Neural progenitor cell (in vitro differentiated cells): ENCODE measurements around the gene CES3. TPM values are rescaled to one million over a fixed set of nuclear protein-coding genes. Genes with fewer than 3 reads are reported as not detected.
A peak's percentile ranks its signal among the peaks of the same experiment; 100 is the strongest.

Source experiments
- DNase-seq: peaks from one replicate; pipeline ENCODE4 v3.0.0-alpha.2; 2016; ENCODE audit warnings: low spot score
- H2AFZ ChIP-seq: fragments of 200-600 bp; sonication (generic); replicated peaks from 2 replicates; pipeline ENCODE4 v1.6.1; 2016; ENCODE audit warnings: antibody characterized with exemption
- H3F3A ChIP-seq: fragments of 200-600 bp; sonication (generic); 2 replicates; pipeline ENCODE4 v1.6.1; 2016; ENCODE audit warnings: antibody characterized with exemption, low read depth
- H3K27ac ChIP-seq: fragments of 200-600 bp; sonication (generic); 2 replicates; pipeline ENCODE4 v1.5.1; 2016; ENCODE audit warnings: mild to moderate bottlenecking
- H3K27me3 ChIP-seq: fragments of 200-600 bp; sonication (generic); 2 replicates; pipeline ENCODE4 v1.6.1; 2016; ENCODE audit warnings: mild to moderate bottlenecking, moderate library complexity
- H3K36me3 ChIP-seq: fragments of 200-600 bp; sonication (generic); 2 replicates; pipeline ENCODE4 v1.5.1; 2016
- H3K4me1 ChIP-seq: fragments of 200-600 bp; sonication (generic); 2 replicates; pipeline ENCODE4 v1.6.1; 2016; ENCODE audit warnings: mixed run types
- H3K4me2 ChIP-seq: fragments of 200-600 bp; sonication (generic); 2 replicates; pipeline ENCODE4 v1.6.1; 2016
- H3K4me3 ChIP-seq: fragments of 200-600 bp; sonication (generic); 2 replicates; pipeline ENCODE4 v1.5.1; 2016
- H3K79me2 ChIP-seq: fragments of 200-600 bp; sonication (generic); 2 replicates; pipeline ENCODE4 v1.6.1; 2016; ENCODE audit warnings: low read depth
- H3K9ac ChIP-seq: fragments of 200-600 bp; sonication (generic); 2 replicates; pipeline ENCODE4 v1.6.1; 2016
- H3K9me3 ChIP-seq: fragments of 200-600 bp; sonication (generic); 2 replicates; pipeline ENCODE4 v1.5.1; 2016; ENCODE audit warnings: low read depth
- H4K20me1 ChIP-seq: fragments of 200-600 bp; sonication (generic); 2 replicates; pipeline ENCODE4 v1.6.1; 2016; ENCODE audit warnings: low read depth
- H3K27ac Mint-ChIP-seq: 3 replicates; pipeline ENCODE4 v1.8.0; 2021; ENCODE audit warnings: mixed read lengths
- H3K27me3 Mint-ChIP-seq: 2 replicates; pipeline ENCODE4 v1.8.0; 2022; ENCODE audit warnings: low read depth, mild to moderate bottlenecking, inconsistent platforms, moderate library complexity, mixed read lengths; ENCODE audit not compliant: insufficient read depth
- H3K36me3 Mint-ChIP-seq: 3 replicates; pipeline ENCODE4 v1.8.0; 2021; ENCODE audit warnings: mixed read lengths
- H3K4me1 Mint-ChIP-seq: 3 replicates; pipeline ENCODE4 v1.8.0; 2021; ENCODE audit warnings: mixed read lengths
- H3K4me3 Mint-ChIP-seq: 3 replicates; pipeline ENCODE4 v1.8.0; 2021; ENCODE audit warnings: mild to moderate bottlenecking, moderate library complexity, mixed read lengths
- H3K9me3 Mint-ChIP-seq: 3 replicates; pipeline ENCODE4 v1.8.0; 2020; ENCODE audit warnings: mixed read lengths
- EZH2 ChIP-seq: fragments of 200-600 bp; sonication (generic); IDR thresholded peaks from 2 replicates; pipeline ENCODE4 v1.6.1; 2017; ENCODE audit warnings: antibody characterized with exemption, mild to moderate bottlenecking, moderate library complexity
- EZH2phosphoT487 ChIP-seq: fragments of 200-600 bp; sonication (generic); IDR thresholded peaks from 2 replicates; pipeline ENCODE4 v1.6.1; 2017; ENCODE audit warnings: antibody characterized with exemption
- total RNA-seq: library from RNA; depleted of rRNA; stranded (reverse); fragments of >200 nt; gene quantifications from 2 replicates; pipeline ENCODE4 v1.2.3, GENCODE V29; 2015; ENCODE audit warnings: low replicate concordance
- TF ChIP-seq, protein P1 (sequence below): fragments of 200-600 bp; sonication (generic); IDR thresholded peaks from 2 replicates; pipeline ENCODE4 v1.5.1; 2017; ENCODE audit warnings: antibody characterized with exemption, mild to moderate bottlenecking

Gene CES3
- 5.7 and 13.4 TPM in 2 replicates for total RNA-seq

- peaks cover 20% of the 10 kb centered on the region for H3K27me3 ChIP-seq
- DNase-seq, result peak; percentile 91
- no peaks in the 10 kb centered on the region for H3K9me3 Mint-ChIP-seq
- H3K36me3 ChIP-seq, result no peaks in the 10 kb centered on the region
- no peaks in the 10 kb centered on the region for H3K36me3 Mint-ChIP-seq
- H3K4me1 Mint-ChIP-seq, result peaks cover 12% of the 10 kb centered on the region
- H3K4me2 ChIP-seq, result peak within 1 kb of the TSS; percentile 81
- H4K20me1 ChIP-seq, result no peaks in the 10 kb centered on the region
- H3K27ac ChIP-seq, result no peak within 1 kb of the TSS
- H3K27ac Mint-ChIP-seq, result peak within 1 kb of the TSS; percentile 64
- TF ChIP-seq EZH2, result no peak
- TF ChIP-seq, protein P1, sequence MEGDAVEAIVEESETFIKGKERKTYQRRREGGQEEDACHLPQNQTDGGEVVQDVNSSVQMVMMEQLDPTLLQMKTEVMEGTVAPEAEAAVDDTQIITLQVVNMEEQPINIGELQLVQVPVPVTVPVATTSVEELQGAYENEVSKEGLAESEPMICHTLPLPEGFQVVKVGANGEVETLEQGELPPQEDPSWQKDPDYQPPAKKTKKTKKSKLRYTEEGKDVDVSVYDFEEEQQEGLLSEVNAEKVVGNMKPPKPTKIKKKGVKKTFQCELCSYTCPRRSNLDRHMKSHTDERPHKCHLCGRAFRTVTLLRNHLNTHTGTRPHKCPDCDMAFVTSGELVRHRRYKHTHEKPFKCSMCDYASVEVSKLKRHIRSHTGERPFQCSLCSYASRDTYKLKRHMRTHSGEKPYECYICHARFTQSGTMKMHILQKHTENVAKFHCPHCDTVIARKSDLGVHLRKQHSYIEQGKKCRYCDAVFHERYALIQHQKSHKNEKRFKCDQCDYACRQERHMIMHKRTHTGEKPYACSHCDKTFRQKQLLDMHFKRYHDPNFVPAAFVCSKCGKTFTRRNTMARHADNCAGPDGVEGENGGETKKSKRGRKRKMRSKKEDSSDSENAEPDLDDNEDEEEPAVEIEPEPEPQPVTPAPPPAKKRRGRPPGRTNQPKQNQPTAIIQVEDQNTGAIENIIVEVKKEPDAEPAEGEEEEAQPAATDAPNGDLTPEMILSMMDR, result peak; percentile 98
- no peak for TF ChIP-seq EZH2phosphoT487
- no peaks in the 10 kb centered on the region for H3K9me3 ChIP-seq
- no peaks in the 10 kb centered on the region for H3K4me1 ChIP-seq
- peak within 1 kb of the TSS; percentile 87 for H3K4me3 Mint-ChIP-seq
- peaks cover 12% of the 10 kb centered on the region for H3K27me3 Mint-ChIP-seq
- H2AFZ ChIP-seq, result peak within 1 kb of the TSS; percentile 95
- no peaks in the 10 kb centered on the region for H3K79me2 ChIP-seq
- no peaks in the 10 kb centered on the region for H3F3A ChIP-seq
- peak within 1 kb of the TSS; percentile 47 for H3K4me3 ChIP-seq
- H3K9ac ChIP-seq, result no peak within 1 kb of the TSS
These were observed at the start of gene CES3 for GRCh38 chr16:66961065-66961744. CES3 (plus strand) TSS chr16:66961266; CDS start chr16:66961308, 42 bp downstream.

GRCh38 chr16:66911801-66912200, 49.3 kb upstream of the CES3 start:
- Histone ChIP-seq H3F3A (no peaks in the 10 kb centered on the region), H3K36me3 (no peaks in the 10 kb centered on the region), H3K4me1 (no peaks in the 10 kb centered on the region), H3K4me3 (no peak overlapping the region), H3K4me2 (no peak overlapping the region), H2AFZ (no peak overlapping the region), H4K20me1 (no peaks in the 10 kb centered on the region), H3K79me2 (no peaks in the 10 kb centered on the region), H3K9me3 (no peaks in the 10 kb centered on the region), H3K27me3 (peaks cover 3% of the 10 kb centered on the region), H3K9ac (no peak overlapping the region), H3K27ac (no peak overlapping the region)
- peaks cover 21% of the 10 kb centered on the region for H3K4me1 Mint-ChIP-seq
- H3K27me3 Mint-ChIP-seq, result peaks cover 18% of the 10 kb centered on the region
- H3K27ac Mint-ChIP-seq, result peak overlapping the region; percentile 83
- no peaks in the 10 kb centered on the region for H3K9me3 Mint-ChIP-seq
- H3K36me3 Mint-ChIP-seq, result no peaks in the 10 kb centered on the region
- TF ChIP-seq, protein P1, result no peak
- TF ChIP-seq EZH2 (no peak), EZH2phosphoT487 (no peak)
- DNase-seq, result no peak
- no peak overlapping the region for H3K4me3 Mint-ChIP-seq

- DNase-seq, result no peak
These were observed 48.0 kb upstream of the CES3 start for GRCh38 chr16:66913081-66913480.

More at GRCh38 chr16:66913081-66913480, 48.0 kb upstream of the CES3 start:
- Histone ChIP-seq H3K9ac (no peak overlapping the region), H3K36me3 (no peaks in the 10 kb centered on the region), H3K27me3 (peaks cover 3% of the 10 kb centered on the region), H2AFZ (no peak overlapping the region), H3F3A (no peaks in the 10 kb centered on the region), H3K4me2 (no peak overlapping the region), H3K4me3 (no peak overlapping the region), H3K9me3 (no peaks in the 10 kb centered on the region), H4K20me1 (no peaks in the 10 kb centered on the region), H3K79me2 (no peaks in the 10 kb centered on the region), H3K27ac (no peak overlapping the region), H3K4me1 (no peaks in the 10 kb centered on the region)
- TF ChIP-seq EZH2, result no peak
- TF ChIP-seq, protein P1, result no peak
- TF ChIP-seq EZH2phosphoT487, result no peak
- Mint-ChIP-seq H3K36me3 (no peaks in the 10 kb centered on the region), H3K4me3 (peak overlapping the region; percentile 60), H3K9me3 (no peaks in the 10 kb centered on the region), H3K27me3 (peaks cover 18% of the 10 kb centered on the region), H3K4me1 (peaks cover 21% of the 10 kb centered on the region), H3K27ac (no peak overlapping the region)
